HFFc6 (cell line): Measurements from ENCODE around the gene CPED1. TPM values are rescaled to one million over a fixed set of nuclear protein-coding genes. Genes with fewer than 3 reads are reported as not detected.

Experiments used
- DNase-seq: peaks from one replicate; pipeline ENCODE4 v3.0.0-alpha.2; 2018
- H3K27ac Mint-ChIP-seq: 2 replicates; pipeline ENCODE4 v1.8.0; 2020; ENCODE audit warnings: mild to moderate bottlenecking, mixed read lengths
- H3K27me3 Mint-ChIP-seq: 2 replicates; pipeline ENCODE4 v1.8.0; 2021; ENCODE audit warnings: mild to moderate bottlenecking, moderate library complexity, mixed read lengths; ENCODE audit not compliant: insufficient read depth
- H3K36me3 Mint-ChIP-seq: 2 replicates; pipeline ENCODE4 v1.8.0; 2021; ENCODE audit warnings: low read depth, mixed read lengths
- H3K4me1 Mint-ChIP-seq: 2 replicates; pipeline ENCODE4 v1.8.0; 2020; ENCODE audit warnings: low read depth, mixed read lengths
- H3K4me3 Mint-ChIP-seq: 2 replicates; pipeline ENCODE4 v1.8.0; 2020; ENCODE audit warnings: mild to moderate bottlenecking, moderate library complexity, mixed read lengths
- H3K9me3 Mint-ChIP-seq: 2 replicates; pipeline ENCODE4 v1.8.0; 2020; ENCODE audit warnings: mild to moderate bottlenecking, mixed read lengths
- total RNA-seq, 6 experiments: library from RNA; stranded (reverse); fragmentation: NEBNext Ultra II Directional; extraction: Animal tissue kit (Norgen Biotek cat#: 25700); gene quantifications; 2 replicates in 1 of 6; 3 replicates in 5 of 6; pipeline ENCODE4 v1.2.3, GENCODE V29; 2021
- TF ChIP-seq, protein P1 (sequence below): fragments of 200-600 bp; sonication (generic); IDR thresholded peaks from 2 replicates; pipeline ENCODE4 v1.5.0; 2021; ENCODE audit warnings: antibody characterized with exemption, mild to moderate bottlenecking

CPED1 gene
- total RNA-seq, 6 experiments from 2014 or later = 85.0 to 112 (median 95.9) TPM

DNA sequence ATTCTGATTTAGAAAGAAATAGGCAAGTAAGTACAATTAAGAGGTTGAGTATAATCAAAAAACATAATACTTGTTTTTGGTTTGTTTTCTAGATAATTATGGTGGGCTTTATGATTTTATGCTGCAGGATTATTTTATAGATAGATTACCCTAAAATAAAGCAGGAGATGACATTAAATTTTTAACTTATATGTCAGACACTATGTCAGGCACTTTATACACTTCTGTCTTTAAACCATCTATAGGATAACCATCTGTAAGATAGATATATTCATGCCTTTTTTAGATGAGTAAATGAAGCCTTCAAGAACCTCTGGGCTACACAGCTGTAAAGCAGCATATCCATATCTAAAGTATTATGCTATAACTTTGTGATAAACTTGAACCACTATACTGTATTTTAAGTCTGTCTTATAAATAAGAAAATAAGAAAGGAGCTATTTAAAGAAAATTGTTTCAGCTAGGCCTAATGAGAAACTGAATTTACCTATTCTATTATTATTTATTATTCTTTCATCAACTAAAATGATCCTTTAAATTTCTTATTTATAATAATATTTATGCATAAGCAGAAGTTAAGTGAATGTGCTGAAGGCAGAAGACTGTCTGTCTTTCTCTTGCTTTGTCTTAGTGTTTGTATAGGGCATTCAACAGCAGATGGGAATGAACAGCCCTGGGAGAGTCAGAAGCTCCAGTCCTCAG, 94.0 kb downstream of the CPED1 start:
- H3K4me3 Mint-ChIP-seq = peak overlapping the region; percentile 74
- peak overlapping the region; percentile 92 for H3K27ac Mint-ChIP-seq
- H3K4me1 Mint-ChIP-seq = peaks cover 93% of the 10 kb centered on the region
- no peaks in the 10 kb centered on the region for H3K27me3 Mint-ChIP-seq
- no peaks in the 10 kb centered on the region for H3K9me3 Mint-ChIP-seq
- peaks cover 19% of the 10 kb centered on the region for H3K36me3 Mint-ChIP-seq
- TF ChIP-seq, protein P1, sequence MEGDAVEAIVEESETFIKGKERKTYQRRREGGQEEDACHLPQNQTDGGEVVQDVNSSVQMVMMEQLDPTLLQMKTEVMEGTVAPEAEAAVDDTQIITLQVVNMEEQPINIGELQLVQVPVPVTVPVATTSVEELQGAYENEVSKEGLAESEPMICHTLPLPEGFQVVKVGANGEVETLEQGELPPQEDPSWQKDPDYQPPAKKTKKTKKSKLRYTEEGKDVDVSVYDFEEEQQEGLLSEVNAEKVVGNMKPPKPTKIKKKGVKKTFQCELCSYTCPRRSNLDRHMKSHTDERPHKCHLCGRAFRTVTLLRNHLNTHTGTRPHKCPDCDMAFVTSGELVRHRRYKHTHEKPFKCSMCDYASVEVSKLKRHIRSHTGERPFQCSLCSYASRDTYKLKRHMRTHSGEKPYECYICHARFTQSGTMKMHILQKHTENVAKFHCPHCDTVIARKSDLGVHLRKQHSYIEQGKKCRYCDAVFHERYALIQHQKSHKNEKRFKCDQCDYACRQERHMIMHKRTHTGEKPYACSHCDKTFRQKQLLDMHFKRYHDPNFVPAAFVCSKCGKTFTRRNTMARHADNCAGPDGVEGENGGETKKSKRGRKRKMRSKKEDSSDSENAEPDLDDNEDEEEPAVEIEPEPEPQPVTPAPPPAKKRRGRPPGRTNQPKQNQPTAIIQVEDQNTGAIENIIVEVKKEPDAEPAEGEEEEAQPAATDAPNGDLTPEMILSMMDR = no peak
- no peak for DNase-seq

GRCh38 chr7:121083138-121083789, 94.8 kb downstream of the CPED1 start:
- TF ChIP-seq, protein P1 = no peak
- peak; percentile 69 for DNase-seq
- Mint-ChIP-seq H3K27ac (peak overlapping the region; percentile 92), H3K4me3 (peak overlapping the region; percentile 74), H3K9me3 (no peaks in the 10 kb centered on the region), H3K27me3 (no peaks in the 10 kb centered on the region), H3K4me1 (peaks cover 100% of the 10 kb centered on the region), H3K36me3 (peaks cover 19% of the 10 kb centered on the region)

DNA sequence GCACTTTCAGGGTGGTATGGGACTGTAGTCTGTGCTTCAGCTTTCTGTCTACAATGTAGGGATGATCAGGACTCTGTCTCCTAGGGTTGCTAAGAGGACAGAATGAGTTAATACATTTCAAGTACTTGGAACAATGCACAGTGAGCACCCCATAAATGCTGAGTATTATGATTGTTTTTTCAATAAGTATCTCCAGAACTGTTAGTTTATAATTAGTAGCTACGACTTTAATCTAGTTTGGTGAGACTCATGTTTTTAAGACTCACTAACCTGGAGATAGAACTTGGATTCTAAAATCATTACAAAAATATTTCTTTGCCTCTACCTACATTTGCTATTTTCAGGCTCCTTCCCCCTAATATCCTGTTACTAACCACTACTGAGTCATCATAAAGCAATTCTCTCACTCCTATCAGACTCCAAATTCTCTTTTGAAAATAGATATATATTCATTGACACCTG, 95.3 kb downstream of the CPED1 start:
- peaks cover 15% of the 10 kb centered on the region for H3K36me3 Mint-ChIP-seq
- peaks cover 98% of the 10 kb centered on the region for H3K4me1 Mint-ChIP-seq
- H3K9me3 Mint-ChIP-seq = no peaks in the 10 kb centered on the region
- no peaks in the 10 kb centered on the region for H3K27me3 Mint-ChIP-seq
- peak overlapping the region; percentile 92 for H3K27ac Mint-ChIP-seq
- TF ChIP-seq, protein P1 = no peak
- DNase-seq = peak; percentile 10
- H3K4me3 Mint-ChIP-seq = peak overlapping the region; percentile 74

- Mint-ChIP-seq H3K27ac (peak overlapping the region; percentile 92), H3K9me3 (no peaks in the 10 kb centered on the region), H3K27me3 (no peaks in the 10 kb centered on the region), H3K4me3 (peak overlapping the region; percentile 74), H3K36me3 (peaks cover 12% of the 10 kb centered on the region), H3K4me1 (peaks cover 96% of the 10 kb centered on the region)
- DNase-seq = no peak
- TF ChIP-seq, protein P1 = no peak
Measured at GRCh38 chr7:121084256-121084655, 95.7 kb downstream of the CPED1 start.

GRCh38 chr7:121084748-121085336, 96.3 kb downstream of the CPED1 start:
- Mint-ChIP-seq H3K9me3 (no peaks in the 10 kb centered on the region), H3K4me3 (peak overlapping the region; percentile 76), H3K27me3 (no peaks in the 10 kb centered on the region), H3K36me3 (peaks cover 12% of the 10 kb centered on the region), H3K4me1 (peaks cover 94% of the 10 kb centered on the region), H3K27ac (peak overlapping the region; percentile 92)
- TF ChIP-seq, protein P1 = no peak
- peak; percentile 92 for DNase-seq
